ENCODE data around the gene PGGT1B. TPM values are rescaled to one million over a fixed set of nuclear protein-coding genes. Genes with fewer than 3 reads are reported as not detected.

Gene PGGT1B
- total RNA-seq, 1 donor from 2014 or later, result 39.1 TPM

DNA sequence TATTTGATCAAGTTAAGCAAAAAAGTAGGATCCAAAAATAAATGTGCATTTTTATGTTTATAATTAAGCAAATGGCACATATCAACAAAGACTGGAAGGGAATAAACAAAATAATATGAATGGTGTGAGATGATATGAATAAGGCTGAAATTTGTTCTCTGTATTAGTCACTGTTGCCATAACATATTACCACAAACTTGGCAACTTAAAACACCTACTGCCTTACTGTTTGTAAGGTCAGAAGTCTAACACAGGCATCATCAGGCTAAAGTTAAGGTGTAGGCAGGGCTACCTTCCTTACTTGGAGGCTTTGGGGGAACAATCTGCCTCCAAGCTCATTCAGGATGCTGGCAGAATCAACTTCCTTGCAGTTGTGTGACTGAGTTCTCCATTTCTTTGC is 19.3 kb downstream of the PGGT1B start:
- no peak for DNase-seq (ENCODE audit: low spot score)
- H3K27me3 Mint-ChIP-seq (ENCODE audit: low read depth), result no peaks in the 10 kb centered on the region
- H3K4me3 Mint-ChIP-seq (ENCODE audit: low read depth), result no peak overlapping the region
- H3K9me3 Mint-ChIP-seq, result no peaks in the 10 kb centered on the region
- peaks cover 9% of the 10 kb centered on the region for H3K4me1 Mint-ChIP-seq (ENCODE audit: low read depth)
- H3K36me3 Mint-ChIP-seq (ENCODE audit: low read depth), result peaks cover 21% of the 10 kb centered on the region
- intact Hi-C loops (cut with micrococcal nuclease), result loop anchor here (1.0 kb wide), 1 partner anchor 34 kb away; no protein-coding TSS in a partner anchor
- H3K27ac Mint-ChIP-seq, result no peak overlapping the region

DNA sequence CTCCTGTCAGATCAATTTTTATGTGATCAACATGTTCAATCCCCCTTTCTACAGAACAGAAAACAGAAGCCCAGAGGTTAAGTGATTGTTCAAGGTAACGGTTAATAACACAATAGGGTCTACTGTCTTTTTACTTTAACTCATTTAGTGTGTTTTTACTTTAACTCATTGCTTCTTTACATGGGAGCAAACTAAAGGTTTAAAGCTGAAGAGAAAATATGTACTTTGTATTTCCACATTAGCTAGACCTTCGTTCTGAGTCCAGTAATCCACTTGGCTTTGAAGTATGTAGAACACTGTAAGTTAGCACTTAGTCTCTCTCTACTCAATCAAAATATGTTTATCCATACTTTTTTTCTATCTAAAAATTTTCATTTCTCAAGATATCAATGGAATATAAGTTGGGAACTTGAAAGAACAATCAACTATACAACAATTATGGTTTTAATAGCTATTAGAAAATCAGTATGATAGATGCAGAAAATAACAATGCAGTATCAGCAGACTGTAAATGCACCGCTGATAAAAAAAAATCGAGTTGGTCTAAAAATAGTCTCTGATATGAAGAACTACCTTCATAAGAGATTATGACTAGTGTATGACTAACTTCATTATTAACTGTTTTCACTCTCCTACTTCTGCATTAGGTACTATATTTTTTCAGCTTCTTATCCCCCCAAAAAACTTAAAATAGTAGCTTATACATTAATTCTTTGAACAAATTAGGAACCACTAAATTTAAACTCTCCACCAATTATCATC is 20.6 kb downstream of the PGGT1B start:
- no peak overlapping the region for H3K4me3 Mint-ChIP-seq (ENCODE audit: low read depth)
- H3K36me3 Mint-ChIP-seq (ENCODE audit: low read depth), result peaks cover 25% of the 10 kb centered on the region
- no peaks in the 10 kb centered on the region for H3K27me3 Mint-ChIP-seq (ENCODE audit: low read depth)
- no peak overlapping the region for H3K27ac Mint-ChIP-seq
- no peaks in the 10 kb centered on the region for H3K9me3 Mint-ChIP-seq
- intact Hi-C loops (cut with micrococcal nuclease), result no loop called here
- no peak for DNase-seq (ENCODE audit: low spot score)
- H3K4me1 Mint-ChIP-seq (ENCODE audit: low read depth), result peaks cover 9% of the 10 kb centered on the region

DNA sequence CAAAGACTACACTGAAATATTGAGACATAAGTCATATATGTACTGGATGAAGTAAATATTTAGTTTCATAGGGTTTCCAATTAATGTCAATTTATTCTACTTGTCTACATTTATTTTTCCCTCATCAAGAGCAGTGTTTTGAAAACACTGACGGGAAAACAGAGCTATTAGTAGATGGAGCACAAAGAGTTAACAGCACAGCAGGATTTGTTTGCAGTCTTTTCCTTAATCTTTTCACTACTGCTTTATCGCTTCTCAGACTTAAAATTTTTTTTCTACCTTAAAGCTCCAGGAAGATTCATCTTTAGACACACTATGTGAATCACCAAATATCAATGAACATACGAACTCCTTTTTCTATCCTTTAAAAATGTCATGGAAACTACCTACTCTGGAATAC is 25.6 kb downstream of the PGGT1B start:
- intact Hi-C loops (cut with micrococcal nuclease), result no loop called here
- H3K4me3 Mint-ChIP-seq (ENCODE audit: low read depth), result no peak overlapping the region
- no peak for DNase-seq (ENCODE audit: low spot score)
- no peaks in the 10 kb centered on the region for H3K27me3 Mint-ChIP-seq (ENCODE audit: low read depth)
- H3K4me1 Mint-ChIP-seq (ENCODE audit: low read depth), result no peaks in the 10 kb centered on the region
- no peak overlapping the region for H3K27ac Mint-ChIP-seq
- H3K9me3 Mint-ChIP-seq, result no peaks in the 10 kb centered on the region
- peaks cover 34% of the 10 kb centered on the region for H3K36me3 Mint-ChIP-seq (ENCODE audit: low read depth)

DNA sequence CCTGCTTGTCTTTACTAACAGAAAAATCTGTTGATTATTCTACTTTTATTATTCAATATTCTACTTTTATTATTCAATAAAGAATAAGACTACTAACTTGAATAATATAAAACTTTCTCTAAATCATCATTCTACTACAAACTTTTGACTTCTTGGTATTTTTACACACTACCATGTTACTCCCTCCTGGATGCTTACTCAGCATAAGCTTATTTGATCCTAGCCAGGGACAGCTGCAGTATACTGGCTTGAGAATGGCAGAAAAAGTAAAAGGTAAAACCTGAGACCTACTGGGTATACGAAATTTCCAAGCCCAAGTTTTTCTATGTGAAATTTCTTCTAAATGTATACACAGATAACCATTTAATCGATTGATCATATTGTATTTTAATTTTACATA is 26.1 kb downstream of the PGGT1B start:
- no peak for DNase-seq (ENCODE audit: low spot score)
- H3K36me3 Mint-ChIP-seq (ENCODE audit: low read depth), result peaks cover 33% of the 10 kb centered on the region
- no peaks in the 10 kb centered on the region for H3K4me1 Mint-ChIP-seq (ENCODE audit: low read depth)
- H3K27me3 Mint-ChIP-seq (ENCODE audit: low read depth), result no peaks in the 10 kb centered on the region
- no peaks in the 10 kb centered on the region for H3K9me3 Mint-ChIP-seq
- no peak overlapping the region for H3K4me3 Mint-ChIP-seq (ENCODE audit: low read depth)
- intact Hi-C loops (cut with micrococcal nuclease), result no loop called here
- no peak overlapping the region for H3K27ac Mint-ChIP-seq

DNA sequence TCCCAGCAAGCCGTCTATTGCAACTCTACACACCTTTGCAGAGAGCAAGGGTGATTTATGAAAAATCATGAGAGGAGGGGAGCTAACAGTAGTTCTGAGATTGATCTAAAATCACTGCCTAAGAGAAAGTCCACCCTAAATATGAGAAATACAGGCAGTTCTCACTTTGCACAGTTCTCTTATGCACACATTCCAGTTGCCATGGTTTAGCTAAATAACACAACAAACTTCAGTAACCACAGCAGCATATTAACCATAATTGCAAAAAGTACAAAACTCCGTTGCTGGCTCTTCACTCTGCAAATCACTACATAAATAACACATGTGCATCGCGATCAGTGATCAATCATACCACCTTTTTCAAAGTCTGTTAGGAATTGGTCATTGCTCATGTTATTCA is 31.1 kb downstream of the PGGT1B start:
- Mint-ChIP-seq H3K4me1 (ENCODE audit: low read depth) (no peaks in the 10 kb centered on the region), H3K36me3 (ENCODE audit: low read depth) (peaks cover 38% of the 10 kb centered on the region), H3K4me3 (ENCODE audit: low read depth) (no peak overlapping the region), H3K27me3 (ENCODE audit: low read depth) (no peaks in the 10 kb centered on the region), H3K9me3 (no peaks in the 10 kb centered on the region), H3K27ac (no peak overlapping the region)
- DNase-seq (ENCODE audit: low spot score), result no peak
- intact Hi-C loops (cut with micrococcal nuclease), result no loop called here

DNA sequence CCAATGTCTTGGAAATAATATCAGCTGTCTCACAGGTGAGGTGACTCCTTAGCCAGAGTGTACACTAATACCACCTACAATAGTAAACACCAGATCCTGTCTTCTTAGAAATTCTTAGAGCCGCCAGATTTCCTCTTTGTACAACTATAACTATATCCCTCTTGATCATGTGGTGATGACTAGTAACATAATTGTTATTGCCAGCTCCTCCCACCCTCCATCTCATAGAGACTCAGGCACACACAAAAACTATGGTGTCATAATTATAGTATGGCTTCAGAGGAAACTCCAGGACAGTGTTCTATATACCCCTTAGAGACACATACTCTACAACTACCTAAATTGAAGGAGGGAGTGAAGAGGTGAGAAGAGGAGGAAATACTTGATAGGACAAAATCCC is 33.1 kb downstream of the PGGT1B start:
- DNase-seq (ENCODE audit: low spot score), result no peak
- H3K27me3 Mint-ChIP-seq (ENCODE audit: low read depth), result no peaks in the 10 kb centered on the region
- H3K27ac Mint-ChIP-seq, result no peak overlapping the region
- H3K36me3 Mint-ChIP-seq (ENCODE audit: low read depth), result peaks cover 42% of the 10 kb centered on the region
- no peak overlapping the region for H3K4me3 Mint-ChIP-seq (ENCODE audit: low read depth)
- intact Hi-C loops (cut with micrococcal nuclease), result no loop called here
- H3K9me3 Mint-ChIP-seq, result no peaks in the 10 kb centered on the region
- H3K4me1 Mint-ChIP-seq (ENCODE audit: low read depth), result peaks cover 2% of the 10 kb centered on the region

DNA sequence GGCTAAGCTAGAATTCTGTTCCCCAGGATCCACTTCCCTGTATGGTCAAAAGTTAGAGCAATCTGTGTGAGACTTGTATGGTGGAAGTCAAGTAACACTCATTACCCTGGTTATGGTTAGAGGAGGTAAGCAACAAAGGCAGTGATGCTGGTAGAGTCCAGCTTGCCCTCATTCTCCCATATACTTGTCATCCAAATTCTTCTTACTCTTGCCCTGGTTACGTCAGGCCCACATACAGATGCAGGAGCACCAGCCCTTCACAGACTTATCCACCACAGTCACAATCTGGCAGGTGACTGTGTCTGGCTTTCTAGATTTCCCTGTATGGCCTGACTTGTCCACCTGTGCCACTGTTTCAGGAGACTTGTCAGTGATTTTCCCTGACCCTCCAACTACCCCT is 35.4 kb downstream of the PGGT1B start:
- Mint-ChIP-seq H3K4me1 (ENCODE audit: low read depth) (peaks cover 3% of the 10 kb centered on the region), H3K27ac (no peak overlapping the region), H3K9me3 (no peaks in the 10 kb centered on the region), H3K27me3 (ENCODE audit: low read depth) (no peaks in the 10 kb centered on the region), H3K4me3 (ENCODE audit: low read depth) (no peak overlapping the region), H3K36me3 (ENCODE audit: low read depth) (peaks cover 45% of the 10 kb centered on the region)
- intact Hi-C loops (cut with micrococcal nuclease), result no loop called here
- no peak for DNase-seq (ENCODE audit: low spot score)

DNA sequence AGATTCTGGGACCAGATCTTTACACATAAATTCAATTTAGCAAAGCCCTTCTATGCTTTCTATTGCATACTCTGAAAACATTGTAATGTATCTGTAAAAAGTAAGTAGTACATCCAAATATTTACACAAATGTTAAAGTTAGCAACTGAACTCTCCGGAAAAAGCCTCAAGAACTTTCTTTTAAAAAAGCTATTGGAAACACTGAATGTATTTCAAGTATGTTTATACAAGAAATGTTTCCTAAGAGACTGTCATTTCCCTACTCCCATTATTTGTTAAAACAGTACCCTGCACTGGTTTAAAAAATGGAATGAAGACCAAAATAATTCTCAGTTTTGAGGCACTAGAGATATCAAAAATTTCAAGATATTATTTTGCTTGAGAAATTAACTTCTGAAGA is 48.1 kb downstream of the PGGT1B start:
- H3K4me1 Mint-ChIP-seq (ENCODE audit: low read depth), result peaks cover 10% of the 10 kb centered on the region
- DNase-seq (ENCODE audit: low spot score), result no peak
- peaks cover 43% of the 10 kb centered on the region for H3K36me3 Mint-ChIP-seq (ENCODE audit: low read depth)
- H3K4me3 Mint-ChIP-seq (ENCODE audit: low read depth), result no peak overlapping the region
- intact Hi-C loops (cut with micrococcal nuclease), result no loop called here
- H3K9me3 Mint-ChIP-seq, result no peaks in the 10 kb centered on the region
- no peaks in the 10 kb centered on the region for H3K27me3 Mint-ChIP-seq (ENCODE audit: low read depth)
- no peak overlapping the region for H3K27ac Mint-ChIP-seq

DNA sequence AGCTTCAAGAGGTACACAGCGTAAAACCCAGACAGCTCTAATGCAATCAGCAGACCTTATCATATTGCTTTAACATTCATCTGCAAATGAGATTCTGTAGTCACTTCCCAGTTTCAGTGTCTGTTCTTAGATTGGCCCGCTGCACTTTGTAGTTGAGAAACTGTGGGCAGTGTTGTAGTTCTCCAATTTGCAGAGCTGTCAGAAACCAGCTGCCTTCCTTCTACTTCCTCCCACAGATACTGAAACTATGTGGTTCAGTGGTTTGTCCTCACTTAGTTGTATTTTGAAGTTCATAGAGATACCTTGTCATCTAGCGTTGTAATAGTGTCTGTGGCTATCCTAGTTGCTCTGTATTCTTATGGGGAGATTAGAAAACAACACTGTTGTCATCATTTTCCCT is 53.4 kb downstream of the PGGT1B start:
- Mint-ChIP-seq H3K9me3 (no peaks in the 10 kb centered on the region), H3K27me3 (ENCODE audit: low read depth) (no peaks in the 10 kb centered on the region), H3K4me3 (ENCODE audit: low read depth) (no peak overlapping the region), H3K27ac (peak overlapping the region; percentile 67), H3K4me1 (ENCODE audit: low read depth) (peaks cover 22% of the 10 kb centered on the region), H3K36me3 (ENCODE audit: low read depth) (peaks cover 30% of the 10 kb centered on the region)
- peak; percentile 62 for DNase-seq (ENCODE audit: low spot score)
- intact Hi-C loops (cut with micrococcal nuclease), result loop anchor here (1.0 to 5.0 kb wide), 7 partner anchors 28 to 418 kb away; partner anchors contain the start of genes PGGT1B and TMED7

DNA sequence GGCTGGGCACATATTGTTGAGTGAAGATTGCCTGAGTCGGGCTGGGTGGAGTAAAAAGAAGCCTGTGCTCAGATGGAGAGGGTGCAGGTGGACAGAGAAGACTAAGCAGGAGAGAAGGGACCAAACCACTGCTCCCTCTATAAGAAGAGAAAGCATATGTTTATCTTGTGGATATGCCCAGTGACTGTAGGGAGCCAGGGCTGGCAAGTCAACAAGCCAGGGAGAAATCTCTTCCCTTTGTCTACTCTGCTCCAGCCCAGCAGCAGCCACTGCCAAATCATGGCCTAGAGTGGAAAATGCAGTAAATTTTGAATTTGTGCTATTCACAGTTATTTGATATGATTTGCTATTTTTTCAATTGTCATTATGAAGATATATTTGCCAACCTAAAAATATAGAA is 59.7 kb downstream of the PGGT1B start:
- no peak overlapping the region for H3K4me3 Mint-ChIP-seq (ENCODE audit: low read depth)
- intact Hi-C loops (cut with micrococcal nuclease), result no loop called here
- peaks cover 17% of the 10 kb centered on the region for H3K27me3 Mint-ChIP-seq (ENCODE audit: low read depth)
- no peak overlapping the region for H3K27ac Mint-ChIP-seq
- DNase-seq (ENCODE audit: low spot score), result no peak
- no peaks in the 10 kb centered on the region for H3K9me3 Mint-ChIP-seq
- H3K36me3 Mint-ChIP-seq (ENCODE audit: low read depth), result peaks cover 5% of the 10 kb centered on the region
- no peaks in the 10 kb centered on the region for H3K4me1 Mint-ChIP-seq (ENCODE audit: low read depth)

DNA sequence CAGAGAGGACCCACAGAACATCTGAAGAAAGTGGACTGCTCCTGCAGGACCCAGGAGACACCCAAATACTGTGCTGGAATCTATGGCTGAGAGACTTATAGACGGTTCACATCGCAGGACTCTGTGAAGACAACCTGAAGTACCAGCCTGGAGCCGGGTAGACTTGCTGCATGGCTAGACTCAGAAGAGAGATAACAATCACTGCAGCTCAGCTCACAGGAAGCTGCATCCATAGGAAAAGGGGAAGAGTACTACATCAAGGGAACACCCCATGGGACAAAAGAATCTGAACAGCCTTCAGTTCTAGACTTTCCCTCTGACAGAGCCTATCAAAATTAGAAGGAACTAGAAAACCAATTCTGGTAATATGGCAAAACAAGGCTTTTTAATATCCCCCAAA is 66.5 kb downstream of the PGGT1B start:
- Mint-ChIP-seq H3K4me3 (ENCODE audit: low read depth) (no peak overlapping the region), H3K27me3 (ENCODE audit: low read depth) (peaks cover 34% of the 10 kb centered on the region), H3K4me1 (ENCODE audit: low read depth) (no peaks in the 10 kb centered on the region), H3K36me3 (ENCODE audit: low read depth) (no peaks in the 10 kb centered on the region), H3K27ac (no peak overlapping the region), H3K9me3 (no peaks in the 10 kb centered on the region)
- intact Hi-C loops (cut with micrococcal nuclease), result no loop called here
- no peak for DNase-seq (ENCODE audit: low spot score)

DNA sequence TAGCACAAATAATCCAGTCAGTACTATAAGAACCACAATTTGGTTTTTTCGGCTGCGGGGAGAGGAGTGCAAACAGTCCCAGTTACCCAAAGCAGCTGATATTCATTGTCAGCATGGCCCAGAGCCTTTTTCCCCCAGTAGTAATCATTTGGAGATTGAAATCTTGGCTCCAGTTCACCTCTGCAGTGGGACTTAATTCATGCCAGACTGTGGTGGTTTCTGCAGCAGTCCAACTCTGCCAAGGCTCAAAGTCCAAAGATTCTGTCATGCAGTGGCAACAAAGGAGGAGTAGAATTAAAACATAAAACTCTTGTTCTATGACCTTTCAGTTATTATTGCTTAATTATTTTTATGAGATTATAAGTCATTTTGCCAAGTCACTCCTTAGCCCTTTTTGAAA is 68.0 kb downstream of the PGGT1B start:
- Mint-ChIP-seq H3K4me1 (ENCODE audit: low read depth) (no peaks in the 10 kb centered on the region), H3K27ac (no peak overlapping the region), H3K9me3 (no peaks in the 10 kb centered on the region), H3K36me3 (ENCODE audit: low read depth) (no peaks in the 10 kb centered on the region), H3K27me3 (ENCODE audit: low read depth) (peaks cover 37% of the 10 kb centered on the region), H3K4me3 (ENCODE audit: low read depth) (no peak overlapping the region)
- DNase-seq (ENCODE audit: low spot score), result no peak
- intact Hi-C loops (cut with micrococcal nuclease), result no loop called here

DNA sequence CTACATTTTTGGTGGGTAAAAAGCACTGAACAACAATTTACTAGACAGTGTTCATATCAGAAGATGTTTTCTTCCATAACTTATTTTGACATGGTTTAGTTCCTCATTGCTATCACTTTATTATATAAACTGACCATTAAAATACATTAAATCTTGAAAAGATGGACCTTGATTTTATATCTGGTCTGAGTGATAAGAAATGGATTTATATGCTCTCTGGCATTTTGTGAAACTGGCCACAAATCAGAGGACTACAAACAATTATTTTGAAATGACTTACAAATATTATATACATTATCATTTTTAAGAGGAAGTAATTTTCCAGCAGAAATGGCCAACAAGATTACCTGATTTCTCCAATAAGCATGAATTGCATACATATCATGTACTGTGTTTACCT is 69.4 kb downstream of the PGGT1B start:
- Mint-ChIP-seq H3K27me3 (ENCODE audit: low read depth) (peaks cover 31% of the 10 kb centered on the region), H3K27ac (no peak overlapping the region), H3K4me1 (ENCODE audit: low read depth) (no peaks in the 10 kb centered on the region), H3K36me3 (ENCODE audit: low read depth) (no peaks in the 10 kb centered on the region), H3K9me3 (no peaks in the 10 kb centered on the region), H3K4me3 (ENCODE audit: low read depth) (no peak overlapping the region)
- intact Hi-C loops (cut with micrococcal nuclease), result no loop called here
- no peak for DNase-seq (ENCODE audit: low spot score)

DNA sequence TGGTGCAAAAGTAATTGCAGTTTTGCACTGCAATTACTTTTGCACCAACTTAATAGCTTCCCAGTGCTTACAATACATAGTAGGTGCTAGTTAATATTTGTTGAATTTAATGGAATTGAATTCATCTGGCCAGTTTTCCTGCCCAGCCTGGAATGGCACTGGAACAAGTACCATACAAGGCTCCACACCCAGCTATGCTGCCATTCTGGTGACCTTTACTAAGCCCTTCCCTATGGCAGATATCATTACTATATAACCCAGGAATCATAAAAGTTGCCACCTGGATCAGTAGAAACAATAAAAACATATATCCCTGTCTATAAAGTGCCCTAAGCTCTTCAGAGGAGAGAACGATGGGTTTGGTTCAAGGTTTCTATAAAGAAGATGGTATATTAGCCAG is 70.6 kb downstream of the PGGT1B start:
- H3K27me3 Mint-ChIP-seq (ENCODE audit: low read depth), result peaks cover 29% of the 10 kb centered on the region
- no peak for DNase-seq (ENCODE audit: low spot score)
- no peak overlapping the region for H3K4me3 Mint-ChIP-seq (ENCODE audit: low read depth)
- intact Hi-C loops (cut with micrococcal nuclease), result no loop called here
- no peaks in the 10 kb centered on the region for H3K36me3 Mint-ChIP-seq (ENCODE audit: low read depth)
- no peaks in the 10 kb centered on the region for H3K4me1 Mint-ChIP-seq (ENCODE audit: low read depth)
- no peaks in the 10 kb centered on the region for H3K9me3 Mint-ChIP-seq
- no peak overlapping the region for H3K27ac Mint-ChIP-seq
